GM13977 (cell line): ENCODE data around the gene CDK5.
A peak's percentile ranks its signal among the peaks of the same experiment; 100 is the strongest.
"Not testable (repeated sequence)": the region's sequence is repeated elsewhere in the genome, so short reads cannot be mapped to it uniquely, and the experiment has no call there.

Experiments used
- DNase-seq: peaks from one replicate; pipeline ENCODE4 v3.0.0; 2012; ENCODE audit warnings: low spot score
- in situ Hi-C: fragments of 300-500 bp; cut with MboI; formaldehyde crosslinking; loops from one replicate; pipeline ENCODE4 v1.12.0; 2022; ENCODE audit warnings: low sequenced_read_pairs, low pct_unique_long_range_greater_than_20kb, mixed read lengths, inconsistent platforms; ENCODE audit not compliant: unreplicated experiment
- TF ChIP-seq, protein P1 (sequence below): IDR thresholded peaks from 2 replicates; pipeline ENCODE4 v1.5.1; 2012; ENCODE audit warnings: mild to moderate bottlenecking, control low read depth; ENCODE audit not compliant: insufficient read depth; ENCODE audit errors: extremely low read depth, missing control alignments

The CDK5 gene

DNA sequence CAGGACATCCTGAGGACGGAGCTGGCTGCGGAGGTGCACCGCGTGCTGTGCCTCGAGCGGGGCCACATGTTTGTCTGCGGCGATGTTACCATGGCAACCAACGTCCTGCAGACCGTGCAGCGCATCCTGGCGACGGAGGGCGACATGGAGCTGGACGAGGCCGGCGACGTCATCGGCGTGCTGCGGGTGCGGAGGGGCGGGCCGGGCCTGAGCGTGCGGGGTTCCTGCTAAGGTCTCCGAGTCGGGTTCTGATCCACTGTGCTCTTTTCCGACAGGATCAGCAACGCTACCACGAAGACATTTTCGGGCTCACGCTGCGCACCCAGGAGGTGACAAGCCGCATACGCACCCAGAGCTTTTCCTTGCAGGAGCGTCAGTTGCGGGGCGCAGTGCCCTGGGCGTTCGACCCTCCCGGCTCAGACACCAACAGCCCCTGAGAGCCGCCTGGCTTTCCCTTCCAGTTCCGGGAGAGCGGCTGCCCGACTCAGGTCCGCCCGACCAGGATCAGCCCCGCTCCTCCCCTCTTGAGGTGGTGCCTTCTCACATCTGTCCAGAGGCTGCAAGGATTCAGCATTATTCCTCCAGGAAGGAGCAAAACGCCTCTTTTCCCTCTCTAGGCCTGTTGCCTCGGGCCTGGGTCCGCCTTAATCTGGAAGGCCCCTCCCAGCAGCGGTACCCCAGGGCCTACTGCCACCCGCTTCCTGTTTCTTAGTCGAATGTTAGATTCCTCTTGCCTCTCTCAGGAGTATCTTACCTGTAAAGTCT is 43.8 kb downstream of the CDK5 start:
- TF ChIP-seq, protein P1, sequence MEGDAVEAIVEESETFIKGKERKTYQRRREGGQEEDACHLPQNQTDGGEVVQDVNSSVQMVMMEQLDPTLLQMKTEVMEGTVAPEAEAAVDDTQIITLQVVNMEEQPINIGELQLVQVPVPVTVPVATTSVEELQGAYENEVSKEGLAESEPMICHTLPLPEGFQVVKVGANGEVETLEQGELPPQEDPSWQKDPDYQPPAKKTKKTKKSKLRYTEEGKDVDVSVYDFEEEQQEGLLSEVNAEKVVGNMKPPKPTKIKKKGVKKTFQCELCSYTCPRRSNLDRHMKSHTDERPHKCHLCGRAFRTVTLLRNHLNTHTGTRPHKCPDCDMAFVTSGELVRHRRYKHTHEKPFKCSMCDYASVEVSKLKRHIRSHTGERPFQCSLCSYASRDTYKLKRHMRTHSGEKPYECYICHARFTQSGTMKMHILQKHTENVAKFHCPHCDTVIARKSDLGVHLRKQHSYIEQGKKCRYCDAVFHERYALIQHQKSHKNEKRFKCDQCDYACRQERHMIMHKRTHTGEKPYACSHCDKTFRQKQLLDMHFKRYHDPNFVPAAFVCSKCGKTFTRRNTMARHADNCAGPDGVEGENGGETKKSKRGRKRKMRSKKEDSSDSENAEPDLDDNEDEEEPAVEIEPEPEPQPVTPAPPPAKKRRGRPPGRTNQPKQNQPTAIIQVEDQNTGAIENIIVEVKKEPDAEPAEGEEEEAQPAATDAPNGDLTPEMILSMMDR = peak; percentile 4
- DNase-seq = peak; percentile 87
- in situ Hi-C loops = no loop called here

GRCh38 chr7:151013356-151013732 is 44.4 kb downstream of the CDK5 start:
- peak; percentile 54 for DNase-seq
- TF ChIP-seq, protein P1 = no peak
- in situ Hi-C loops = no loop called here

- TF ChIP-seq, protein P1 = peak; percentile 30
- DNase-seq = no peak
- in situ Hi-C loops = no loop called here
These were observed 44.8 kb downstream of the CDK5 start for GRCh38 chr7:151012911-151013347.

- in situ Hi-C loops = no loop called here
- TF ChIP-seq, protein P1 = no peak
- DNase-seq = no peak
These were observed 45.5 kb downstream of the CDK5 start for GRCh38 chr7:151012031-151012692.

- in situ Hi-C loops, DNase-seq: not testable (repeated sequence)
These were observed 46.1 kb downstream of the CDK5 start for GRCh38 chr7:151011616-151012015.

GRCh38 chr7:151011097-151011409 is 46.6 kb downstream of the CDK5 start:
- DNase-seq = no peak
- in situ Hi-C loops = no loop called here
- TF ChIP-seq, protein P1 = no peak

DNA sequence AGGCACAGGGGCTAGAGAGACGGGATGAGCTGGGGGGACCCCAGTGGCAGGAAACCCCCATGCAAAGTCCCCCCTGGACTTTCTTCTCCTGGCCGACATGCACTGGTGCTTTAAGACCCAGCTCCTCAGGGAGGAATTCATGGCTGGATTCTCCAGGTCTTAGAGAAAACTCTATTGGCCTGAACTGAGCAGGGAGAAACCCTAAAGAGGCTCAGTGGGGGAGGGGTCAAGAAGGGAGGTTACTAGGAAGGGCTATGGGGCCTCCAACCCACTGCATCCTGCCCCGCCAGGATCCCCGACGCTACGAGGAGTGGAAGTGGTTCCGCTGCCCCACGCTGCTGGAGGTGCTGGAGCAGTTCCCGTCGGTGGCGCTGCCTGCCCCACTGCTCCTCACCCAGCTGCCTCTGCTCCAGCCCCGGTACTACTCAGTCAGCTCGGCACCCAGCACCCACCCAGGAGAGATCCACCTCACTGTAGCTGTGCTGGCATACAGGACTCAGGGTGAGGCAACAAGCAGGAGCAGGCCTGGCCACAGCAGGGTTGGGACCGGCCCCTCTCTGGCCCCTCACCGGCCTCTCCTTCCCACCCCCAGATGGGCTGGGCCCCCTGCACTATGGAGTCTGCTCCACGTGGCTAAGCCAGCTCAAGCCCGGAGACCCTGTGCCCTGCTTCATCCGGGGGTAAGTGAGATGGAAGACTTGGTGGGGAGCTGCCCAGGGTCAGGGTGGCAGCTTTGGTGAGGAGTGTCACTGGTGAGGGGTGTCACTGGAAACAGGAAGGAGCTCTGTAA is 47.2 kb downstream of the CDK5 start:
- DNase-seq = no peak
- in situ Hi-C loops = no loop called here
- TF ChIP-seq, protein P1 = no peak
